H1 (cell line): ENCODE results near the gene STX4. TPM values are rescaled to one million over a fixed set of nuclear protein-coding genes. Genes with fewer than 3 reads are reported as not detected.

ENCODE experiments used
- CTCF ChIA-PET: fragments of 300-600 bp; sonication (Branson Sonifier 250); formaldehyde crosslinking; loops from one replicate; lab custom pipeline; 2021; ENCODE audit not compliant: partially characterized antibody; lab: Charles Lee
- POLR2A ChIA-PET: fragments of 300-600 bp; sonication (Branson Sonifier 250); formaldehyde crosslinking; loops from one replicate; lab custom pipeline; 2021; ENCODE audit warnings: inconsistent platforms; ENCODE audit not compliant: partially characterized antibody; lab: Charles Lee
- DNase-seq, 2 experiments: peaks; one replicate each; pipeline versions ENCODE4 v3.0.0 to v3.0.0-alpha.2; 2010 to 2022; ENCODE audit warnings: low spot score in 2 of 2, low read depth in 1 of 2, mixed read lengths in 1 of 2
- FAIRE-seq: peaks from 2 replicates; lab custom pipeline; 2011; peaks lifted over from hg19 to GRCh38; lab: Jason Lieb, UNC
- H2AFZ ChIP-seq: 2 replicates; pipeline ENCODE4 v1.8.1; 2012; ENCODE audit warnings: low read length, inconsistent platforms
- H2AK5ac ChIP-seq: 2 replicates; pipeline ENCODE4 v1.6.1; 2013; ENCODE audit warnings: low read depth, low read length
- H2BK120ac ChIP-seq: replicated peaks from 2 replicates; pipeline ENCODE3; 2013; ENCODE audit warnings: low read depth, low read length, inconsistent platforms
- H2BK12ac ChIP-seq: 2 replicates; pipeline ENCODE4 v1.6.1; 2013; ENCODE audit warnings: low read depth, low read length
- H2BK15ac ChIP-seq: 2 replicates; pipeline ENCODE4 v1.6.1; 2013; ENCODE audit warnings: low read length
- H2BK20ac ChIP-seq: 2 replicates; pipeline ENCODE4 v1.6.1; 2013; ENCODE audit warnings: low read length
- H2BK5ac ChIP-seq: 2 replicates; pipeline ENCODE4 v1.6.1; 2013; ENCODE audit warnings: low read depth, low read length
- H3K14ac ChIP-seq: 2 replicates; pipeline ENCODE4 v1.6.1; 2013; ENCODE audit warnings: inconsistent platforms; ENCODE audit not compliant: insufficient read length
- H3K18ac ChIP-seq: 2 replicates; pipeline ENCODE4 v1.6.1; 2013; ENCODE audit warnings: low read length; ENCODE audit errors: extremely low read depth
- H3K23ac ChIP-seq: 2 replicates; pipeline ENCODE4 v1.6.1; 2013; ENCODE audit warnings: inconsistent platforms; ENCODE audit not compliant: insufficient read length
- H3K23me2 ChIP-seq: 2 replicates; pipeline ENCODE4 v1.6.1; 2013; ENCODE audit warnings: low read depth, low read length
- H3K27ac ChIP-seq: 2 replicates; pipeline ENCODE4 v1.6.1; 2011; ENCODE audit warnings: low read depth, low read length, inconsistent platforms
- H3K27me3 ChIP-seq, 4 experiments: replicated peaks in 1 of 4; 1 replicate in 1 of 4; 2 replicates in 3 of 4; pipeline versions ENCODE4 v1.6.1 to v1.8.1; 2011 to 2013; ENCODE audit warnings: low read length in 3 of 4, mild to moderate bottlenecking in 3 of 4, inconsistent platforms in 2 of 4, mixed read lengths in 2 of 4, moderate library complexity in 1 of 4; ENCODE audit not compliant: control insufficient read depth in 3 of 4, insufficient read depth in 3 of 4; ENCODE audit errors: extremely low read depth in 1 of 4
- H3K36me3 ChIP-seq, 4 experiments: 2 replicates each; pipeline versions ENCODE4 v1.6.1 to v1.8.1; 2011 to 2013; ENCODE audit warnings: mild to moderate bottlenecking in 4 of 4, low read length in 3 of 4, moderate library complexity in 2 of 4, control low read depth in 1 of 4, inconsistent platforms in 1 of 4; ENCODE audit not compliant: insufficient read depth in 4 of 4, control insufficient read depth in 2 of 4
- H3K4ac ChIP-seq: replicated peaks from 2 replicates; pipeline ENCODE3; 2013; ENCODE audit warnings: low read length, low read depth, mixed read lengths, inconsistent platforms; ENCODE audit not compliant: insufficient read length
- H3K4me1 ChIP-seq, 4 experiments: replicated peaks in 1 of 4; 1 replicate in 1 of 4; 2 replicates in 3 of 4; pipeline versions ENCODE4 v1.6.1 to v1.8.1; 2011 to 2013; ENCODE audit warnings: low read length in 3 of 4, inconsistent platforms in 2 of 4, mixed read lengths in 1 of 4; ENCODE audit not compliant: insufficient read depth in 4 of 4, control insufficient read depth in 3 of 4
- H3K4me2 ChIP-seq, 2 experiments: 2 replicates each; pipeline versions ENCODE4 v1.6.1 to v1.8.1; 2011 to 2013; ENCODE audit warnings: low read depth in 2 of 2, low read length in 2 of 2, control low read depth in 1 of 2, inconsistent platforms in 1 of 2, mild to moderate bottlenecking in 1 of 2; ENCODE audit not compliant: insufficient read depth in 1 of 2
- H3K4me3 ChIP-seq, 4 experiments: fragments of 200-600, 300-600 bp in 1 of 4; sonication (generic), shearing (Covaris generic), sonication (Bioruptor Twin) in 1 of 4; 2 replicates each; pipeline versions ENCODE4 v1.5.1 to v1.8.1; 2011 to 2016; ENCODE audit warnings: low read length in 4 of 4, low read depth in 3 of 4, control low read depth in 2 of 4, inconsistent platforms in 2 of 4, mild to moderate bottlenecking in 2 of 4, mixed read lengths in 1 of 4, moderate library complexity in 1 of 4; ENCODE audit not compliant: insufficient read depth in 2 of 4; ENCODE audit errors: extremely low read depth in 1 of 4
- H3K56ac ChIP-seq: replicated peaks from 2 replicates; pipeline ENCODE3; 2013; ENCODE audit warnings: low read depth, mild to moderate bottlenecking, mixed read lengths, low read length, inconsistent platforms; ENCODE audit not compliant: insufficient read length
- H3K79me1 ChIP-seq: 2 replicates; pipeline ENCODE4 v1.6.1; 2013; ENCODE audit warnings: low read depth, low read length, control low read depth
- H3K79me2 ChIP-seq, 2 experiments: 2 replicates each; pipeline versions ENCODE4 v1.6.1 to v1.8.1; 2012 to 2013; ENCODE audit warnings: low read length in 2 of 2, mild to moderate bottlenecking in 2 of 2, inconsistent platforms in 1 of 2; ENCODE audit not compliant: insufficient read depth in 2 of 2, control insufficient read depth in 1 of 2
- H3K9ac ChIP-seq, 4 experiments: replicated peaks in 1 of 4; 1 replicate in 1 of 4; 2 replicates in 3 of 4; pipeline versions ENCODE4 v1.6.1 to v1.8.1; 2011 to 2013; ENCODE audit warnings: low read depth in 3 of 4, low read length in 3 of 4, control low read depth in 2 of 4, mild to moderate bottlenecking in 2 of 4, moderate library complexity in 2 of 4, inconsistent platforms in 1 of 4; ENCODE audit errors: extremely low read depth in 1 of 4
- H3K9me3 ChIP-seq, 2 experiments: 2 replicates each; pipeline versions ENCODE4 v1.6.1 to v1.8.1; 2012 to 2013; ENCODE audit warnings: mild to moderate bottlenecking in 2 of 2, moderate library complexity in 2 of 2, control low read depth in 1 of 2, inconsistent platforms in 1 of 2, low read depth in 1 of 2, low read length in 1 of 2, mixed read lengths in 1 of 2; ENCODE audit not compliant: insufficient read depth in 2 of 2
- H4K20me1 ChIP-seq, 2 experiments: replicated peaks in 1 of 2; 2 replicates each; pipeline versions ENCODE3 to v1.8.1; 2011 to 2013; ENCODE audit warnings: inconsistent platforms in 2 of 2, low read length in 2 of 2, mild to moderate bottlenecking in 1 of 2; ENCODE audit not compliant: insufficient read depth in 2 of 2, control insufficient read depth in 1 of 2
- H4K5ac ChIP-seq: 2 replicates; pipeline ENCODE4 v1.6.1; 2013; ENCODE audit warnings: low read length, low read depth, mixed read lengths, inconsistent platforms; ENCODE audit not compliant: insufficient read length
- H4K8ac ChIP-seq: 2 replicates; pipeline ENCODE4 v1.8.0; 2013; ENCODE audit warnings: mild to moderate bottlenecking, moderate library complexity, low read length, inconsistent platforms; ENCODE audit not compliant: insufficient read depth; ENCODE audit errors: extremely low read depth
- H4K91ac ChIP-seq: replicated peaks from 2 replicates; pipeline ENCODE3; 2013; ENCODE audit warnings: low read length, mixed read lengths, inconsistent platforms; ENCODE audit not compliant: insufficient read length
- CBX8 ChIP-seq: fragments of 300-800, 300-1000 bp; sonication (generic); IDR thresholded peaks from 2 replicates; pipeline ENCODE4 v1.7.1; 2016; ENCODE audit warnings: low read depth, low read length, borderline replicate concordance
- CEBPB ChIP-seq: IDR thresholded peaks from 2 replicates; pipeline ENCODE4 v1.6.1; 2012; ENCODE audit warnings: low read depth, low read length
- POLR2AphosphoS5 ChIP-seq: IDR thresholded peaks from 2 replicates; pipeline ENCODE4 v1.6.1; 2011; ENCODE audit warnings: low read depth, low read length
- TCF12 ChIP-seq: IDR thresholded peaks from 2 replicates; pipeline ENCODE4 v1.6.1; 2011; ENCODE audit warnings: low read depth, mild to moderate bottlenecking, low read length
- WGBS, 2 experiments: shearing (Covaris generic) in 1 of 2; methylation state at CpG; one replicate each; pipeline versions ENCODE4 v1.1.6 to v1.1.7; 2013 to 2015; ENCODE audit warnings: low lambda C conversion rate in 2 of 2, mixed read lengths in 2 of 2, inconsistent platforms in 1 of 2, low coverage in 1 of 2, missing lambda C conversion rate in 1 of 2; ENCODE audit not compliant: insufficient replicate concordance in 2 of 2, insufficient coverage in 1 of 2, insufficient read length in 1 of 2; ENCODE audit errors: extremely low coverage in 1 of 2, missing lambda C conversion rate in 1 of 2; 5-methylcytosine and 5-hydroxymethylcytosine counted together
- polyA plus RNA-seq, 7 experiments: library from polyadenylated mRNA; depleted of rRNA in 3 of 7; stranded (reverse) in 5 of 7; unstranded in 2 of 7; fragments of >200 nt in 5 of 7; fragments of 200-250 nt in 2 of 7; gene quantifications; 1 replicate in 5 of 7; 2 replicates in 1 of 7; 4 replicates in 1 of 7; pipeline versions ENCODE4 v1.2.1 to v1.2.3, GENCODE V29; 2011 to 2013; ENCODE audit warnings: missing spikeins in 2 of 7, mixed read lengths in 2 of 7
- total RNA-seq: library from RNA; stranded (reverse); fragmentation: NEBNext Ultra II Directional; extraction: Animal tissue kit (Norgen Biotek cat#: 25700); gene quantifications from 2 replicates; pipeline ENCODE4 v1.2.1, GENCODE V29; 2021

STX4 gene
- total and polyA plus RNA-seq, 2 of the 8 experiments (the other 6 are each of a cell fraction or from before 2014, with no cell fraction given): 25.8 to 32.3 TPM

DNA sequence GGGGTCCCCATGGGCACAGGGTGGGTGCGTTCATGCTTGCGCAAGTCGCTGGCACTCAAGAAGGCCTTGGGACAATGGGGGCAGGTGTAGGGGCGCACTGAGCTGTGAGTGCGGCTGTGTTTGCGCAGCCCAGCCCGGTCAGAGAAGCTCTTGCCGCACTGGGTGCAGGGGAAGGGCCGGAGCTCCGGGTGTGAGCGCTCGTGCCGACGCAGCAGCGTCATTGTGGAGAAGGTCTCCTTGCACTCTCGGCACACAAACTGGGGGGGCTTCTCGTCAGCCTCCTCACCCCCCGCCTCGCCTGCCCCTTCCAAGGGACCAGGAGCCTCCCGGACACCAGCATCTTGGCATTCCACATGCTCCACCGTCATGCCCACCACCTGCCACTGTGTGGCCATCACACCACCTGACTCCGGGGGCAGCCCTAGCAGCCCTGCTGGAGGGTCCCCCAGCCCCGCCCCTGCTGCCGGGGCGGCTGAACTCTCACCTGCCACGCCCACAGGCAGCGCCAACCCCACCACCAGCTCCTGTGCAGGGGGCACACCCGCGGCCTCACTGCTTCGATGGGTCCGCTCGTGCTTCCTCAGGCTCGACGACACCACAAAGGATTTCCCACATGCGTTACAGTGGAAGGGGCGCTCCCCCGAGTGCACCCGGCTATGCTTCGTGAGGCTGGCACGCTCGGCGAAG lies 27.9 kb downstream of the STX4 start:
- Histone ChIP-seq H3K27ac (no peak overlapping the region), H2BK20ac (no peak overlapping the region), H2BK5ac (no peak overlapping the region), H3K14ac (no peak overlapping the region), H2BK120ac (no peak overlapping the region), H3K79me1 (peaks cover under 1% of the 10 kb centered on the region; the same call in 1 of the 2 replicates), H4K91ac (no peak overlapping the region), H3K18ac (no peak overlapping the region), H3K4me2 (no peak overlapping the region), H2BK15ac (no peak overlapping the region), H3K4me1 (no peaks in the 10 kb centered on the region), H3K4ac (no peak overlapping the region), H3K9me3 (no peaks in the 10 kb centered on the region), H2AK5ac (no peak overlapping the region), H2AFZ (no peak overlapping the region), H3K23ac (no peak overlapping the region), H4K5ac (no peak overlapping the region), H4K8ac (no peak overlapping the region), H2BK12ac (no peak overlapping the region), H3K23me2 (no peaks in the 10 kb centered on the region), H3K36me3 (peaks cover 6 to 28% (median 14%) of the 10 kb centered on the region in 4 experiments; a peak in 6 of 8 replicates), H3K4me3 (no peak overlapping the region), H3K9ac (no peak overlapping the region), H3K79me2 (peaks cover 0 to 5% of the 10 kb centered on the region in 2 experiments; a peak in 1 of 4 replicates), H3K56ac (no peak overlapping the region), H4K20me1 (peaks cover 0 to 15% of the 10 kb centered on the region in 2 experiments), H3K27me3 (no peaks in the 10 kb centered on the region)
- no peak for DNase-seq
- no peak for FAIRE-seq
- POLR2A ChIA-PET: interaction anchor here (0.8 to 1.4 kb wide), 2 partner anchors 14 to 141 kb away, joined by 3 read pairs; partner anchors contain the start of gene PYCARD
- CTCF ChIA-PET: interaction anchor here (0.5 to 1.3 kb wide), 7 partner anchors 11 to 107 kb away, joined by 3 read pairs; partner anchors contain the start of gene HSD3B7
- WGBS, 2 experiments: 97% methylated on average over 37 of the region's 42 CpGs; no CpG with 5 or more reads in 1 of the 2 experiments
- TF ChIP-seq CBX8 (no peak), POLR2AphosphoS5 (no peak), CEBPB (no peak), TCF12 (no peak)
